ENCODE data around the gene RITA1. TPM values are rescaled to one million over a fixed set of nuclear protein-coding genes. Genes with fewer than 3 reads are reported as not detected.
A peak's percentile ranks its signal among the peaks of the same experiment; 100 is the strongest.
"Not testable (repeated sequence)": the region's sequence is repeated elsewhere in the genome, so short reads cannot be mapped to it uniquely, and the experiment has no call there.

RITA1 gene
- total and polyA plus RNA-seq, 2 donors (not counting 1 experiment from before 2014, with no cell fraction given), result 8.1 to 17.9 TPM

DNA sequence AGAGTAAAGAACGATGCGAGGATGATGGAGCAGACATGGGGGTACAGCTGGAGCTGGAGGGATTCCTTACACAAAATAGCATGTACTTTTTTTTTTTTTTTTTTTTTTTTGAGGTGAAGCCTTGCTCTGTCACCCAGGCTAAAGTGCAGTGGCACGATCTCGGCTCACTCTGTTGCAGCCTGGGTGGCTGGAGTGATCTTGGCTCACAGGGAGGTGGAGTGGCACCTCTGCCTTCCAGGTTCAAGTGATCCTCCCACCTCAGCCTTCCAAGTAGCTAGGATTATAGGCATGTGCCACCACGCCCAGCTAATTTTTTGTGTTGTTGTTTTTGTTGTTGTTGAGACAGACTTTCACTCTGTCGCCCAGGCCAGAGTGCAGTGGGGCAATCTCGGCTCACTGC, 44.8 kb upstream of the RITA1 start:
- H3K27me3 Mint-ChIP-seq, result peaks cover 6% of the 10 kb centered on the region
- H3K4me3 Mint-ChIP-seq, result no peak overlapping the region
- no peak overlapping the region for H3K27ac Mint-ChIP-seq
- Histone ChIP-seq H3K4me2 (replicated peaks; ENCODE audit: low read depth, low read length, poor library complexity, severe bottlenecking) (no peak overlapping the region), H2AFZ (ENCODE audit: insufficient read depth, low read depth, low read length, poor library complexity, severe bottlenecking) (no peak overlapping the region), H3K9ac (ENCODE audit: low read length) (no peak overlapping the region), H3K36me3 (replicated peaks in 1 of 2; ENCODE audit: control extremely low read depth in 1 of 2, control insufficient read depth in 1 of 2, extremely low read depth in 1 of 2, insufficient read depth in 2 of 2, low read length in 1 of 2) (no peaks in the 10 kb centered on the region), H3K4me1 (ENCODE audit: control insufficient read depth in 2 of 2, insufficient read depth in 2 of 2, low read length in 2 of 2) (peaks cover 22 to 29% of the 10 kb centered on the region in 2 donors), H3K27me3 (replicated peaks in 1 of 4; ENCODE audit: control extremely low read depth in 1 of 4, control insufficient read depth in 3 of 4, insufficient read depth in 4 of 4, low read length in 3 of 4) (peaks cover 0 to 8% (median 3%) of the 10 kb centered on the region in 4 experiments), H3K79me2 (ENCODE audit: control insufficient read depth, insufficient read depth, low read length) (no peaks in the 10 kb centered on the region), H4K20me1 (ENCODE audit: control insufficient read depth, insufficient read depth, low read length, poor library complexity, severe bottlenecking) (no peaks in the 10 kb centered on the region), H3K27ac (ENCODE audit: low read length in 2 of 2) (no peak overlapping the region), H3K4me3 (ENCODE audit: control extremely low read depth in 1 of 5, extremely low read depth in 1 of 5, insufficient read depth in 1 of 5, low read depth in 2 of 5, low read length in 4 of 5) (no peak overlapping the region), H3K9me3 (ENCODE audit: control extremely low read depth in 1 of 3, control insufficient read depth in 2 of 3, insufficient read depth in 1 of 3, low read length in 2 of 3) (no peaks in the 10 kb centered on the region)
- DNase-seq (no peak), ATAC-seq (ENCODE audit: low read depth) (no peak)
- ChIA-PET POLR2A (interaction anchor here (0.6 to 0.9 kb wide), 2 partner anchors 15 to 45 kb away, joined by 5 to 10 read pairs; no protein-coding TSS in a partner anchor), CTCF (interaction anchor here (0.8 to 1.3 kb wide), 2 partner anchors 12 to 34 kb away, joined by 3 to 4 read pairs; no protein-coding TSS in a partner anchor)
- TF ChIP-seq EZH2 (IDR thresholded peaks at IDR 0.05; ENCODE audit: borderline replicate concordance, insufficient read depth, low read depth, low read length, poor library complexity, severe bottlenecking) (no peak), CTCF (IDR thresholded peaks at IDR 0.05) (no peak)
- 93% methylated on average over 3 of the region's 7 CpGs for WGBS (ENCODE audit: insufficient coverage)
- intact Hi-C loops (cut with micrococcal nuclease), result no loop called here
- H3K4me1 Mint-ChIP-seq, result peaks cover 30% of the 10 kb centered on the region
- H3K9me3 Mint-ChIP-seq (ENCODE audit: insufficient read depth), result no peaks in the 10 kb centered on the region

DNA sequence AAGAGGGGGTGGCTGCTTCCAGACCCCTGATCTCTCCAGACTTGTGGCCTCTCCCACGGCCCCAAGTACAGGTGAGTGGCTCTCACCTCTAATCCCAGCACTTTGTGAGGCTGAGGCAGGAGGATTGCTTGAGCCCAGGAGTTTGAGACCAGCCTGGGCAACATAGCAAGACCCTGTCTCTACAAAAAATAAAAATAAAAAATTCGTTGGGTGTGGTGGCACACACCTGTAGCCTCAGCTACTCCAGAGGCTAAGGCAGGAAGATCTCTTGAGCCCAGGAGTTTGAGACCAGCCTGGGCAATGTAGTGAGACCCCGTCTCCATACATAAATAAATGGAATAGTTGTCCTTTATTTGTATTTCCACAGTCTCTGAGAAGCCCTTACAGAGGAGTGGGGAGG, 43.8 kb upstream of the RITA1 start:
- Histone ChIP-seq H2AFZ (ENCODE audit: insufficient read depth, low read depth, low read length, poor library complexity, severe bottlenecking) (peak overlapping the region; percentile 44), H3K4me2 (replicated peaks; ENCODE audit: low read depth, low read length, poor library complexity, severe bottlenecking) (peak overlapping the region; percentile 53), H3K27ac (ENCODE audit: low read length in 2 of 2) (peak overlapping the region; percentile 48 to 51), H3K4me1 (ENCODE audit: control insufficient read depth in 2 of 2, insufficient read depth in 2 of 2, low read length in 2 of 2) (peaks cover 14 to 19% of the 10 kb centered on the region in 2 donors)
- ATAC-seq (ENCODE audit: low read depth); H3K9me3 Mint-ChIP-seq (ENCODE audit: insufficient read depth); DNase-seq; intact Hi-C loops (cut with micrococcal nuclease); H3K36me3 ChIP-seq (replicated peaks in 1 of 2; ENCODE audit: control extremely low read depth in 1 of 2, control insufficient read depth in 1 of 2, extremely low read depth in 1 of 2, insufficient read depth in 2 of 2, low read length in 1 of 2); H3K27me3 Mint-ChIP-seq; H3K4me3 ChIP-seq (ENCODE audit: control extremely low read depth in 1 of 5, extremely low read depth in 1 of 5, insufficient read depth in 1 of 5, low read depth in 2 of 5, low read length in 4 of 5); H3K27me3 ChIP-seq (replicated peaks in 1 of 4; ENCODE audit: control extremely low read depth in 1 of 4, control insufficient read depth in 3 of 4, insufficient read depth in 4 of 4, low read length in 3 of 4); H3K9ac ChIP-seq (ENCODE audit: low read length); H4K20me1 ChIP-seq (ENCODE audit: control insufficient read depth, insufficient read depth, low read length, poor library complexity, severe bottlenecking); H3K79me2 ChIP-seq (ENCODE audit: control insufficient read depth, insufficient read depth, low read length); H3K9me3 ChIP-seq (ENCODE audit: control extremely low read depth in 1 of 3, control insufficient read depth in 2 of 3, insufficient read depth in 1 of 3, low read length in 2 of 3): not testable (repeated sequence)
- Mint-ChIP-seq H3K4me1 (peaks cover 21% of the 10 kb centered on the region), H3K4me3 (peak overlapping the region; percentile 17), H3K27ac (peak overlapping the region; percentile 72)
- ChIA-PET CTCF (interaction anchor here (1.8 kb wide), 1 partner anchor 32 kb away, joined by 8 read pairs; no protein-coding TSS in a partner anchor), POLR2A (interaction anchor here (0.7 kb wide), 1 partner anchor 11 kb away, joined by 4 read pairs; no protein-coding TSS in a partner anchor)
- 100% methylated on average over 1 of the region's 3 CpGs for WGBS (ENCODE audit: insufficient coverage)
